Stimulated activated CD8-positive, alpha-beta memory T cell treated with anti-CD3 and anti-CD28 coated beads, Interleukin-4, amount 100 ng/mL, for 48 hours (primary cell): ENCODE results near the gene PHEX.

ENCODE experiments used
- DNase-seq: peaks from one replicate; pipeline ENCODE4 v3.0.0-alpha.2; 2020

The PHEX gene

GRCh38 chrX:22032084-22032483 is at the start of gene PHEX:
PHEX (plus strand) TSS chrX:22032325; CDS start chrX:22033006, 681 bp downstream.
- DNase-seq, result no peak

GRCh38 chrX:21985332-21985777 is 46.8 kb upstream of the PHEX start:
- DNase-seq, result peak; percentile 74

- DNase-seq, result no peak
Observed at GRCh38 chrX:21986596-21986995, 45.5 kb upstream of the PHEX start.

GRCh38 chrX:21989384-21989783 is 42.7 kb upstream of the PHEX start:
- peak; percentile 36 for DNase-seq

- no peak for DNase-seq
Observed at GRCh38 chrX:21990832-21991231, 41.3 kb upstream of the PHEX start.

- no peak for DNase-seq
Observed at GRCh38 chrX:21991504-21991903, 40.6 kb upstream of the PHEX start.

- no peak for DNase-seq
Observed at GRCh38 chrX:21993265-21993664, 38.9 kb upstream of the PHEX start.

- DNase-seq, result no peak
Observed at GRCh38 chrX:21996872-21997455, 35.2 kb upstream of the PHEX start.

- no peak for DNase-seq
Observed at GRCh38 chrX:21998037-21998436, 34.1 kb upstream of the PHEX start.

GRCh38 chrX:22004866-22005265 is 27.3 kb upstream of the PHEX start:
- no peak for DNase-seq

GRCh38 chrX:22012051-22012450 is 20.1 kb upstream of the PHEX start:
- no peak for DNase-seq

- no peak for DNase-seq
Observed at GRCh38 chrX:22012931-22013330, 19.2 kb upstream of the PHEX start.

- no peak for DNase-seq
Observed at GRCh38 chrX:22015139-22015750, 16.9 kb upstream of the PHEX start.

- no peak for DNase-seq
Observed at GRCh38 chrX:22021751-22022324, 10.3 kb upstream of the PHEX start.

GRCh38 chrX:22024577-22024976 is 7.5 kb upstream of the PHEX start:
- DNase-seq, result no peak

GRCh38 chrX:22025751-22026150 is 6.4 kb upstream of the PHEX start:
- DNase-seq, result no peak

GRCh38 chrX:22026731-22027130 is 5.4 kb upstream of the PHEX start:
- no peak for DNase-seq

- no peak for DNase-seq
Observed at GRCh38 chrX:22032506-22032905, 381 bp downstream of the PHEX start.

- no peak for DNase-seq
Observed at GRCh38 chrX:22033818-22034217, 1.7 kb downstream of the PHEX start.

GRCh38 chrX:22035236-22035635 is 3.1 kb downstream of the PHEX start:
- no peak for DNase-seq

- DNase-seq, result no peak
Observed at GRCh38 chrX:22037225-22037624, 5.1 kb downstream of the PHEX start.

- peak; percentile 46 for DNase-seq
Observed at GRCh38 chrX:22037911-22038537, 5.9 kb downstream of the PHEX start.

GRCh38 chrX:22039541-22039940 is 7.4 kb downstream of the PHEX start:
- DNase-seq, result no peak

- no peak for DNase-seq
Observed at GRCh38 chrX:22040184-22040583, 8.1 kb downstream of the PHEX start.
